Lower lobe of right lung (tissue), 2 donors: ENCODE data around the gene SPSB4. TPM values are rescaled to one million over a fixed set of nuclear protein-coding genes. Genes with fewer than 3 reads are reported as not detected.

Experiments used
- ATAC-seq, 2 donors: fragments of 200-7000 bp; cut with Tn5 transposase; one replicate each; pipeline ENCODE4 v1.9.1; 2020 to 2022; ENCODE audit warnings: mild to moderate bottlenecking in 2 of 2, moderate library complexity in 2 of 2
- DNase-seq: peaks from one replicate; pipeline ENCODE4 v3.0.0-alpha.2; 2020
- H3K27ac ChIP-seq: fragments of 200-600 bp; one replicate; pipeline ENCODE4 v1.8.0; 2022
- H3K27me3 ChIP-seq: fragments of 200-600 bp; one replicate; pipeline ENCODE4 v1.8.0; 2022; ENCODE audit warnings: low read depth
- H3K36me3 ChIP-seq: fragments of 200-600 bp; one replicate; pipeline ENCODE4 v1.8.0; 2022; ENCODE audit warnings: mild to moderate bottlenecking
- H3K4me1 ChIP-seq: fragments of 200-600 bp; one replicate; pipeline ENCODE4 v1.8.0; 2022
- H3K4me3 ChIP-seq: fragments of 200-600 bp; one replicate; pipeline ENCODE4 v1.8.0; 2022; ENCODE audit warnings: mild to moderate bottlenecking
- H3K9me3 ChIP-seq: fragments of 200-600 bp; one replicate; pipeline ENCODE4 v1.8.0; 2022
- CTCF ChIP-seq: fragments of 200-600 bp; IDR thresholded peaks from one replicate; pipeline ENCODE4 v1.8.0; 2022; ENCODE audit warnings: antibody characterized with exemption, mild to moderate bottlenecking
- intact Hi-C: fragments of 100-400 bp; cut with DNase I; formaldehyde crosslinking; loops from one replicate; pipeline ENCODE4 v1.11.0; 2022
- total RNA-seq: library from RNA; stranded (reverse); fragmentation: NEBNext Ultra II Directional; extraction: Animal tissue kit (Norgen Biotek cat#: 25700); gene quantifications from one replicate; pipeline ENCODE4 v1.2.1, GENCODE V29; 2021
- donor health status: DM: no; HTN: yes; CAD: no; lungs with severe emphysema.

Gene SPSB4
- total RNA-seq, 1 donor from 2014 or later, result 0.80 TPM

- intact Hi-C loops, result no loop called here
- TF ChIP-seq CTCF, result no peak
- DNase-seq (no peak), ATAC-seq (no peak)
- no peaks in the 10 kb centered on the region for H3K36me3 ChIP-seq
- H3K27me3 ChIP-seq, result no peaks in the 10 kb centered on the region
- peak overlapping the region; percentile 45 for H3K4me3 ChIP-seq
- H3K9me3 ChIP-seq, result no peaks in the 10 kb centered on the region
- peak overlapping the region; percentile 64 for H3K27ac ChIP-seq
- peaks cover 27% of the 10 kb centered on the region for H3K4me1 ChIP-seq
Measured at GRCh38 chr3:141077631-141078030, 26.5 kb downstream of the SPSB4 start.

- no peak for TF ChIP-seq CTCF
- H3K4me1 ChIP-seq, result peaks cover 27% of the 10 kb centered on the region
- no peaks in the 10 kb centered on the region for H3K9me3 ChIP-seq
- H3K36me3 ChIP-seq, result no peaks in the 10 kb centered on the region
- no peak overlapping the region for H3K4me3 ChIP-seq
- H3K27ac ChIP-seq, result peak overlapping the region; percentile 18
- intact Hi-C loops, result no loop called here
- no peaks in the 10 kb centered on the region for H3K27me3 ChIP-seq
- DNase-seq (no peak), ATAC-seq (peak; percentile 41 to 62)
Measured at GRCh38 chr3:141078200-141078599, 27.1 kb downstream of the SPSB4 start.

- Histone ChIP-seq H3K36me3 (no peaks in the 10 kb centered on the region), H3K4me3 (no peak overlapping the region), H3K4me1 (peaks cover 27% of the 10 kb centered on the region), H3K9me3 (no peaks in the 10 kb centered on the region), H3K27me3 (no peaks in the 10 kb centered on the region), H3K27ac (no peak overlapping the region)
- DNase-seq (no peak), ATAC-seq (no peak)
- intact Hi-C loops, result no loop called here
- no peak for TF ChIP-seq CTCF
Measured at GRCh38 chr3:141080431-141080830, 29.3 kb downstream of the SPSB4 start.

GRCh38 chr3:141081141-141081795 is 30.1 kb downstream of the SPSB4 start:
- Histone ChIP-seq H3K36me3 (no peaks in the 10 kb centered on the region), H3K9me3 (no peaks in the 10 kb centered on the region), H3K4me3 (no peak overlapping the region), H3K4me1 (peaks cover 22% of the 10 kb centered on the region), H3K27me3 (no peaks in the 10 kb centered on the region), H3K27ac (no peak overlapping the region)
- intact Hi-C loops, result no loop called here
- TF ChIP-seq CTCF, result no peak
- no peak for ATAC-seq
- DNase-seq, result no peak

- no peaks in the 10 kb centered on the region for H3K36me3 ChIP-seq
- H3K27ac ChIP-seq, result no peak overlapping the region
- ATAC-seq (no peak), DNase-seq (no peak)
- intact Hi-C loops, result no loop called here
- no peak overlapping the region for H3K4me3 ChIP-seq
- H3K4me1 ChIP-seq, result peaks cover 14% of the 10 kb centered on the region
- no peaks in the 10 kb centered on the region for H3K27me3 ChIP-seq
- no peak for TF ChIP-seq CTCF
- no peaks in the 10 kb centered on the region for H3K9me3 ChIP-seq
Measured at GRCh38 chr3:141082064-141082463, 30.9 kb downstream of the SPSB4 start.
